ENCODE data around the gene VTI1A. TPM values are rescaled to one million over a fixed set of nuclear protein-coding genes. Genes with fewer than 3 reads are reported as not detected.

Gene VTI1A
- polyA plus RNA-seq, 2 of the 4 experiments (the other 2 are of a cell fraction), result 17.0 to 25.3 TPM

DNA sequence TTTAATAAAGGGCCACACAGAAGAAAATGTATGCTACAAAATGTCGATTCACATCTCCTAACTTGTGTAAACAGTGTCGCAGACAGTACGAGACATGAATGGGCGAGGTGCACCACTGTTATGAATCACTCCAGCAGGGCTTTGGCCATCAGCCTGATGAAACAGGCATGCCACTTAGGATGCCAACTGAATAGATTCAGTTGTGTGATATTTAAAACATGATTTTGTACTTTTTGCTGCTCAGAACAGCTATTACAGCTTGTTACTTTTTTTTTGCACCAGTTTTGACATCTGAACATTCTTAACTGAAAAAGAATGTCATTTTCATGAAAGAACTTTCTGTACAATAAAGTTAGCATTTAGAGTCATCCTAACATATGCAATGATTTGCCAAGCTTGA, 138.1 kb downstream of the VTI1A start:
- FAIRE-seq (no peak), DNase-seq (ENCODE audit: low read depth in 1 of 2, low spot score in 1 of 2) (peak; percentile 58 to 59), ATAC-seq (peak; percentile 95 to 96)
- peak overlapping the region; percentile 76 for H3K4me2 ChIP-seq
- POLR2A ChIA-PET, result interaction anchor here (0.8 kb wide), 1 partner anchor 365 kb away, joined by 4 read pairs; the partner anchor contains the start of gene TCF7L2
- peaks cover 46% of the 10 kb centered on the region for H3K4me1 ChIP-seq
- peak overlapping the region; percentile 69 to 71 for H3K27ac ChIP-seq
- CTCF ChIA-PET, result interaction anchor here (0.6 to 2.7 kb wide), 5 partner anchors 11 to 801 kb away, joined by 3 to 7 read pairs (median 4); no protein-coding TSS in a partner anchor
- no peaks in the 10 kb centered on the region for H3K9me3 ChIP-seq
- TF ChIP-seq JUN (IDR thresholded peaks at IDR 0.05) (peak in 1 of 2 experiments; percentile 48; a peak in 1 of 5 replicates), HOXB5 (CRISPR knock-in tag; IDR thresholded peaks at IDR 0.05) (no peak), JUNB (IDR thresholded peaks at IDR 0.05) (peak; percentile 64), TFCP2L1 (CRISPR knock-in tag; IDR thresholded peaks at IDR 0.05) (no peak), FOSL2 (IDR thresholded peaks at IDR 0.05) (peak; percentile 13; the same call in 1 of the 2 replicates), FOSL2 (CRISPR knock-in tag; IDR thresholded peaks at IDR 0.05) (peak; percentile 55), SMC3 (IDR thresholded peaks at IDR 0.05) (0 out of 3 replicates have a peak, but pooled peaks have one; percentile 17), RAD21 (conservative IDR thresholded peaks at IDR 0.05 in 1 of 2, IDR thresholded peaks at IDR 0.05 in 1 of 2) (0 out of 5 replicates have a peak, but pooled peaks of 1 of the 2 experiments have one; percentile 15), CHD2 (IDR thresholded peaks at IDR 0.05; ENCODE audit: low read length, partially characterized antibody) (no peak)
- H3K4me3 ChIP-seq, result no peak overlapping the region
- under 1% methylated on average over 4 of the region's 4 CpGs for WGBS (ENCODE audit: missing lambda C conversion rate)

DNA sequence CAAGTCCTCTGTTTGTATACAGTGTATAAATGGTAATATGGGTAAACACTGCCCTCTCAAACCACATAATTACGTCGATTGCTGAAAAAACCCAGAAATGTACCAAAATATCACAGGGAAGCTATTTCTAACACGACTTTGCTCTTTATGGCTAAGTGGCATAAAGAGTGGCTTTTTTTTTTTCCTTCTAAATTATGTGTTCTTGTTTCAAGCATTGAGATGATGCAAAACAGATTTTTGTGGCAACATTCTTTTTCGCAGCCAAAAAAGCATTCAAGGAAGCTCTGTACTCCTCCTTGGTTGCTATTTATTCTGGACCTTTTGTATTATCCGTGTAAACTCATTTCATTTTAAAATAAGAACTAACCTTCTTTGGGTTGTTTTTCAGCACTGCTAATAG, 138.9 kb downstream of the VTI1A start:
- Histone ChIP-seq H3K9me3 (no peaks in the 10 kb centered on the region), H3K4me1 (peaks cover 46% of the 10 kb centered on the region), H3K4me3 (no peak overlapping the region), H3K27ac (peak overlapping the region; percentile 69 to 71), H3K4me2 (peak overlapping the region; percentile 76)
- ChIA-PET POLR2A (interaction anchor here (0.6 kb wide), 2 partner anchors 277 to 363 kb away, joined by 3 to 5 read pairs; no protein-coding TSS in a partner anchor), CTCF (interaction anchor here (1.0 to 1.2 kb wide), 2 partner anchors 12 to 155 kb away, joined by 3 to 4 read pairs; no protein-coding TSS in a partner anchor)
- TF ChIP-seq, protein P1, sequence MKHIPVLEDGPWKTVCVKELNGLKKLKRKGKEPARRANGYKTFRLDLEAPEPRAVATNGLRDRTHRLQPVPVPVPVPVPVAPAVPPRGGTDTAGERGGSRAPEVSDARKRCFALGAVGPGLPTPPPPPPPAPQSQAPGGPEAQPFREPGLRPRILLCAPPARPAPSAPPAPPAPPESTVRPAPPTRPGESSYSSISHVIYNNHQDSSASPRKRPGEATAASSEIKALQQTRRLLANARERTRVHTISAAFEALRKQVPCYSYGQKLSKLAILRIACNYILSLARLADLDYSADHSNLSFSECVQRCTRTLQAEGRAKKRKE (CRISPR knock-in tag; IDR thresholded peaks at IDR 0.05; ENCODE audit: low read depth), result no peak
- TF ChIP-seq MAZ (IDR thresholded peaks at IDR 0.05; ENCODE audit: borderline replicate concordance, low read depth, low read length), result no peak
- no peak for TF ChIP-seq EHMT2 (IDR thresholded peaks at IDR 0.05; ENCODE audit: low read depth)
- TF ChIP-seq, protein P2, sequence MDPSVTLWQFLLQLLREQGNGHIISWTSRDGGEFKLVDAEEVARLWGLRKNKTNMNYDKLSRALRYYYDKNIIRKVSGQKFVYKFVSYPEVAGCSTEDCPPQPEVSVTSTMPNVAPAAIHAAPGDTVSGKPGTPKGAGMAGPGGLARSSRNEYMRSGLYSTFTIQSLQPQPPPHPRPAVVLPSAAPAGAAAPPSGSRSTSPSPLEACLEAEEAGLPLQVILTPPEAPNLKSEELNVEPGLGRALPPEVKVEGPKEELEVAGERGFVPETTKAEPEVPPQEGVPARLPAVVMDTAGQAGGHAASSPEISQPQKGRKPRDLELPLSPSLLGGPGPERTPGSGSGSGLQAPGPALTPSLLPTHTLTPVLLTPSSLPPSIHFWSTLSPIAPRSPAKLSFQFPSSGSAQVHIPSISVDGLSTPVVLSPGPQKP (IDR thresholded peaks at IDR 0.05; ENCODE audit: low read depth, low read length), result no peak
- TF ChIP-seq NFE2L2 (conservative IDR thresholded peaks at IDR 0.05; ENCODE audit: low read length), result no peak
- no peak for TF ChIP-seq RFX5 (IDR thresholded peaks at IDR 0.05)
- no peak for TF ChIP-seq ZC3H11A (IDR thresholded peaks at IDR 0.05)
- TF ChIP-seq FOSB (CRISPR knock-in tag; IDR thresholded peaks at IDR 0.05), result no peak
- no peak for TF ChIP-seq SREBF2 (IDR thresholded peaks at IDR 0.05)
- WGBS (ENCODE audit: missing lambda C conversion rate), result 70% methylated on average over 5 of the region's 5 CpGs
- FAIRE-seq, result no peak
- no peak for ATAC-seq
- no peak for DNase-seq (ENCODE audit: low read depth in 1 of 2, low spot score in 1 of 2)

DNA sequence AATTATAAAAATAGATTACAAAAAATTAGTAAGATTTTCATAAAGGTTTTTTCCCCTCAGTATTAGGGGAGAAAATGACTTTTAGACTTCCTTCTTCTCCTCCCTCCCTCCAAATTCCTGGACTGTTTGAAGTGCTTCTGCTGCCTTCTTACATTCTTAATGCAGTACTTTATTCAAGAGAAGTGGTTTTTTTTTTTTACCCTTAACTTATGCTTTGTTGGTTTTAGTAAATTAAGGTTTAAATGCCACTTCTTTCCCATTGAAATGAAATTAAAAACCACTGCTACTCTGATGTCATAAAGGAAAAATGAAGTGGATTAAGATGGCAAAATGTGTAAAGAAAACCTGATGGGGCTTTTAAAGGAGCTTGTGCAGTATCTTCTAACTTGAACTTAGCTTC, 140.7 kb downstream of the VTI1A start:
- DNase-seq (ENCODE audit: low read depth in 1 of 2, low spot score in 1 of 2), result no peak
- ChIA-PET POLR2A (no interaction called here), CTCF (interaction anchor here (0.6 kb wide), 1 partner anchor 798 kb away, joined by 3 read pairs; no protein-coding TSS in a partner anchor)
- TF ChIP-seq, protein P3, sequence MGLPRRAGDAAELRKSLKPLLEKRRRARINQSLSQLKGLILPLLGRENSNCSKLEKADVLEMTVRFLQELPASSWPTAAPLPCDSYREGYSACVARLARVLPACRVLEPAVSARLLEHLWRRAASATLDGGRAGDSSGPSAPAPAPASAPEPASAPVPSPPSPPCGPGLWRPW (IDR thresholded peaks at IDR 0.05), result no peak
- TF ChIP-seq ZNF302 (CRISPR knock-in tag; IDR thresholded peaks at IDR 0.05) (no peak), GATA3 (IDR thresholded peaks at IDR 0.05; ENCODE audit: borderline replicate concordance) (no peak), HEYL (CRISPR knock-in tag; IDR thresholded peaks at IDR 0.05) (no peak), NFE2L2 (conservative IDR thresholded peaks at IDR 0.05; ENCODE audit: low read length) (no peak), TP53 (CRISPR knock-in tag; IDR thresholded peaks at IDR 0.05) (no peak), EP300 (IDR thresholded peaks at IDR 0.05) (no peak), POLR2AphosphoS2 (conservative IDR thresholded peaks at IDR 0.05; ENCODE audit: low read length) (no peak)
- TF ChIP-seq, protein P4, sequence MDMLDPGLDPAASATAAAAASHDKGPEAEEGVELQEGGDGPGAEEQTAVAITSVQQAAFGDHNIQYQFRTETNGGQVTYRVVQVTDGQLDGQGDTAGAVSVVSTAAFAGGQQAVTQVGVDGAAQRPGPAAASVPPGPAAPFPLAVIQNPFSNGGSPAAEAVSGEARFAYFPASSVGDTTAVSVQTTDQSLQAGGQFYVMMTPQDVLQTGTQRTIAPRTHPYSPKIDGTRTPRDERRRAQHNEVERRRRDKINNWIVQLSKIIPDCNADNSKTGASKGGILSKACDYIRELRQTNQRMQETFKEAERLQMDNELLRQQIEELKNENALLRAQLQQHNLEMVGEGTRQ (IDR thresholded peaks at IDR 0.05), result no peak
- ATAC-seq, result no peak
- H3K4me3 ChIP-seq, result no peak overlapping the region
- H3K4me1 ChIP-seq, result peaks cover 46% of the 10 kb centered on the region
- H3K4me2 ChIP-seq, result peak overlapping the region; percentile 76
- no peaks in the 10 kb centered on the region for H3K9me3 ChIP-seq
- no peak for FAIRE-seq
- peak overlapping the region in 1 of 2 experiments; percentile 69; a peak in 1 of 6 replicates for H3K27ac ChIP-seq

Measured in A549 (cell line).